HG03442 (cell line): ENCODE data around the gene PCP4.
"Not testable (repeated sequence)": the region's sequence is repeated elsewhere in the genome, so short reads cannot be mapped to it uniquely, and the experiment has no call there.

Source experiments
- ATAC-seq: cut with Tn5 transposase; IDR thresholded peaks from one replicate; pipeline ENCODE4 v1.9.1; 2021; ENCODE audit warnings: mild to moderate bottlenecking, moderate library complexity; ENCODE audit not compliant: unreplicated experiment

PCP4 gene

GRCh38 chr21:39860600-39860999 lies 6.6 kb upstream of the PCP4 start:
- ATAC-seq: no peak

DNA sequence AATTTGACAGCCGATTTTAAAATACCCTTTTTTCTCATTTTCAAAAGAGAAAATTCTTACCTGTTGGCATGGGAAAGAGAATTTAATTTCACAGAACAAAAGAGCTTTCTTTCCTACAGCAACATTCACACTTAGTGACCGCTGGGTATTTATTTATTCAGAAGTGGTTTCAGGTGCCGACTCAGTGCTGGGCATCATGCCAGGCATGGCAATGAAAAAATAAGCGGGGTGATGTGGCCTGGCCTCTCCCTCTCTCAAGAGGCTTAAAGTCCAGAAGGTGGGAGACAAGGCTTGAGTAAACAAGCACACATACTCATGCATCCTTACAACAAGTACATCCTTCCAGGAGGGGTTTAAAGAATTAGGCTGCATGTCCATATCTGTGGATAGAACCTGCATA lies 4.1 kb upstream of the PCP4 start:
- no peak for ATAC-seq

- no peak for ATAC-seq
Measured at GRCh38 chr21:39866093-39866492, 1.1 kb upstream of the PCP4 start.

- no peak for ATAC-seq
Measured at GRCh38 chr21:39869141-39869818, 2.0 kb downstream of the PCP4 start.

GRCh38 chr21:39873687-39874086 lies 6.4 kb downstream of the PCP4 start:
- no peak for ATAC-seq

- ATAC-seq: no peak
Measured at GRCh38 chr21:39874206-39874605, 7.0 kb downstream of the PCP4 start.

DNA sequence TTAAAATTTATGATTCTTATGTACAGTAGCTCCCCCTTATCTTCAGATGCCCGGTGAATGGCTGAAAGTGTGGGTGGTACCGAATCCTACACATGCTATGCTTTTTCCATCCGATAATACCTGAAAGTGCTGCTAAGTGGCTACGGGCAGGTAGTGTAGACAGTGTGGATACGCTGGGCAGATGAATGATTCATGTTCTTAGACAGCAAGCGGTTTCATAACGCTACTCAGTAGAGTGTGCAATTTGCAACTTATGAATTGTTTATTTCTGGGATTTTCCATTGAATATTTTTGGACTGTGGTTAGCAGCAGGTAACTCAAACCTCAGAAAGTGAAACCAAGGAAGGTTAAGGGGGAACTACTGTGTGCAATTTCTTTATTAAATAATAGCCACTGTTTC lies 7.5 kb downstream of the PCP4 start:
- ATAC-seq: no peak

DNA sequence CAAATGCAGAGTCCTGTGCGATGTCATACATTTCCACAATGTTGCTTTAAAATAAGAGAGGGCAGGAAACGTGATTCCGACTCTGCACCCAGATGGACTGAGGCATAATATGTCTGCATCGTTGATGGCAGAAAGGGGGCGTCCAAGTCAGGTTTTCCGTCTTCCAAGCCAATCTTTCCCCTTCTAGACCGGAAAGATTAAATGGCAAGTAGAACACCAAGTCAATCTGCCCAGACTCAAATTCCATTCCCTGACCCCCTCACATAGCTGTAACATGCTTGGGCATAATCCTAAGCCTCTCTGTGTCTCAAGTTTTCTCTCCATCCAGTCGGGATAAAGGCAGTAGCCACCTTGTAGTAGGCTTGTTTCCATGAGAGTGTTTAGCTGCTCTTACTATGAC lies 14.4 kb downstream of the PCP4 start:
- ATAC-seq: no peak

- no peak for ATAC-seq
Measured at GRCh38 chr21:39882151-39882838, 15.1 kb downstream of the PCP4 start.

DNA sequence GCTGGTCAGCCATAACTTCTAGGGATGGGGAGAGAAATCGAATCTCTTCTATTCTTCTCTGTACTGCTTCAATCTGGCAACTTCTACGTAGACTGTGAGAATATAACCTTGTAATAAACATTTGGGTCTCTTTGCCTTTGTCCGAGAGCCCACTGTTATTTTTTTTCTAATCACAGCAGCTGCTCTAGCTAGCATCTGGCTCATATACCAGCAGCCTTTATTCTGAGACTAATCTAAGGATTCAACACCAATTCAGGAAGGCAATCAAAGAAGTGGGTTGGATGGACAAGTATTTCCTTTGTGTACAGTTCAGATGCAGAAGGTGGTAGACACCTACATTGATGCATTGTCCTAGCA lies 15.6 kb downstream of the PCP4 start:
- no peak for ATAC-seq

- no peak for ATAC-seq
Measured at GRCh38 chr21:39885119-39885848, 18.0 kb downstream of the PCP4 start.

GRCh38 chr21:39888848-39889247 lies 21.6 kb downstream of the PCP4 start:
- no peak for ATAC-seq

DNA sequence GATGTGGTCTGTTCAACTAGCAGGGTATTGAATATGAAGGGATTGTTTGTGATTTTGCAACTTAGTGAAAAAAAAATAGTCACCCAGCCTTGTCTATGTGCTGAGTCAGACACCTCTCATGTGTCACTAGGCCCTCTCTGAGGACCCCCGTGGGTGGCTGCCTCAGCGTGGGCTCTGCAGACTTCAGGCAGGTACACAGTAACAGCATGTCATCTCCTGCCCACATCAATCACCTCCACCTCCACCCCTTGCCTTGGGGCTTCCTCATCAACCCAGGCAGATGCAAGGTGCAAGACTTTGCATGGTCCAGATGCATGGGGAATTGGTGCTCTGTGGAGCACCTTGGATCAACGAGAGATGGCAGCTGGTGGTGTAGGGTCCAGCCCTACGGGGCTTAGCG lies 23.9 kb downstream of the PCP4 start:
- no peak for ATAC-seq

DNA sequence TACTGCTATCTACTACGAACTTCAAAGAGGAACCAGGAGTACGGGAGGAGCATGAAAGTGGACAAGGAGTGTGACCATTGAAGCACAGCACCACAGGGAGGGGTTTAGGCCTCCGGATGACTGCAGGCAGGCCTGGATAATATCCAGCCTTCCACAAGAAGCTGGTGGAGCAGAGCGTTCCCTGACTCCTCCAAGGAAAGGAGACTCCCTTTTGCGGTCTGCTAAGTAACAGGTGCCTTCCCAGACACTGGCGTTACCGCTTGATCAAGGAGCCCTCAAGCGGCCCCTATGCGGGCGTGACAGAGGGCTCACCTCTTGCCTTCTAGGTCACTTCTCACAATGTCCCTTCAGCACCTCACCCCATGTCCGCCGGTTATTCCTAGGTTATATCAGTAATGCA lies 24.6 kb downstream of the PCP4 start:
- ATAC-seq: not testable (repeated sequence)

GRCh38 chr21:39900491-39900890 lies 33.3 kb downstream of the PCP4 start:
- no peak for ATAC-seq

GRCh38 chr21:39900911-39901310 lies 33.7 kb downstream of the PCP4 start:
- ATAC-seq: no peak

DNA sequence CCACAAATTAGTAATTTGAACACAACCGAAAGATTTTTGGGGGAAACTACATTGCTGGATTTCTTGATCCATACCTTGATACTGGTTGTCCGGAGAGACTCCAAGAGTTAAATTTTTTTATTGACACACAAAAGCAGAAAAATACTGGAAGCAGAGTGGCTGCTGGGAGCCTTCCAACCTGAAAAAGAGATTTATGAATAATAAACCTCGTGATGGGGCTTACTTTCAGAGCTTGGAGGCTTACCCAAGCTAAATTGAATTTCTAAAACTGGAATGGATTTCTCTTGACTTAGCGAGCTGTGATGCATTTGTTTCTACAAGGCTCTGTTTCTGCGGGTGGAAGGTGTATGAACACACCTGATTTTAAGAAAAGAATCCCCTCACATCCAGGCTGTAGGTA lies 35.7 kb downstream of the PCP4 start:
- no peak for ATAC-seq

DNA sequence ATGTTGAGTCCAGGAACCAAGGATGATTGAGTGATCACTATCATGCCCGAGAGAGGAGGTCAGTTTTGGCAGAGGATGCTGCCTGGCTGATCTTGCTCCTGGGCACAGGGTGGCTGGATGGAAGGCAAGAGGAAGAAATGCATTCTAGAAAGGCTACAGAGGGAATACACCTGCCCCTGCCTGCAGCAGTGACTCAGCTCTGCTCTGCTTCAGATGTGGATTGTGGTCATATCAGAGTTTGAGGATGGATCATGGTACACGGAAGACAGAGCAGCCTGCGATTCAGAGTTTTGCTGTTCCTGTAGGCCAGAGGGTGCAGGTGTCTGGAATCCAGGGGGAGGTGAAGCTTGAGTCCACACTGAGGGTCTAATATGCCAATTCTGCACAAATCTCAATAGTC lies 37.2 kb downstream of the PCP4 start:
- no peak for ATAC-seq

DNA sequence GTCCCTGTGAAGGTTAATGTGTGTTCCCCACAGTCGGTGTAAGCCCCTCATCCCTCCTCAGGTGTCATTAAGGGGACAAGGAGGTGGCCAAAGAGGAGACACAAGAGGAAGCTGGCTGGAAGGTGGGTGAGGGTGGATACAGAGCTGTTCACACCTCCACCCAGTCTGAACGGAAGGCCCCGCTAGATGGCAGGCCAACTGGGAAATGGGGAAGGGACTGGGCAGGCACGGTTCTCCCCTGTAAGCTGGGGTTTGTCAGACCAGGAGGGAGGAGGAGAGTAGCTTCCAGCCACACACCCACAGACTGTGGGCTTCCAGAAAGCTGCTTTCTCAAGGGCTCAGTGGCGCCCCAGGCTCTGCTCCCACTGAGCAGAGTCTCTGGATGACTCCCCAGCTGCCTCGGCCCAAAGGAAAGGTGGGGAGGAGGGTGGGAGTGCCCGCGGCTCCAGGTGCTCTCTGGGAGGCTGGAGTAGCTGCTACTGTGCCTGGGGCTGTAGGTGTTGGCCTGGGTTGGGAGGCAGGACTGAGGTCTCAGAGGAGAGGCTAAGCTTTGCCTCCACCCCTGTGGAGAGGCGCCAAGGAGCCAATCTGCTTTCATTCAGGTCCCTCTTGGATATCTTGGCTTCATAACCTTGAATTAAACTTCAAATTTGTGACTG lies 41.2 kb downstream of the PCP4 start:
- no peak for ATAC-seq

- no peak for ATAC-seq
Measured at GRCh38 chr21:39911286-39912199, 44.3 kb downstream of the PCP4 start.
